ENCODE measurements around the gene CTNNBL1.
"Not testable (repeated sequence)": the region's sequence is repeated elsewhere in the genome, so short reads cannot be mapped to it uniquely, and the experiment has no call there.

CTNNBL1 gene

GRCh38 chr20:37679751-37680150 lies 14.1 kb upstream of the CTNNBL1 start:
- not testable (repeated sequence) for DNase-seq

- DNase-seq, result no peak
Measured at GRCh38 chr20:37680420-37680819, 13.4 kb upstream of the CTNNBL1 start.

- DNase-seq, result no peak
Measured at GRCh38 chr20:37681384-37682112, 12.3 kb upstream of the CTNNBL1 start.

GRCh38 chr20:37683146-37683545 lies 10.7 kb upstream of the CTNNBL1 start:
- not testable (repeated sequence) for DNase-seq

- no peak for DNase-seq
Measured at GRCh38 chr20:37686762-37687477, 6.9 kb upstream of the CTNNBL1 start.

GRCh38 chr20:37687478-37687805 lies 6.4 kb upstream of the CTNNBL1 start:
- DNase-seq, result no peak

- no peak for DNase-seq
Measured at GRCh38 chr20:37688093-37688492, 5.7 kb upstream of the CTNNBL1 start.

- DNase-seq, result no peak
Measured at GRCh38 chr20:37690626-37691369, 3.0 kb upstream of the CTNNBL1 start.

- DNase-seq, result no peak
Measured at GRCh38 chr20:37692459-37693166, 1.2 kb upstream of the CTNNBL1 start.

- DNase-seq, result no peak
Measured at GRCh38 chr20:37693242-37693634, 592 bp upstream of the CTNNBL1 start.

GRCh38 chr20:37695684-37696342 lies 2.0 kb downstream of the CTNNBL1 start:
- DNase-seq, result no peak

- no peak for DNase-seq
Measured at GRCh38 chr20:37697314-37697713, 3.5 kb downstream of the CTNNBL1 start.

- no peak for DNase-seq
Measured at GRCh38 chr20:37699202-37699601, 5.4 kb downstream of the CTNNBL1 start.

GRCh38 chr20:37700301-37700700 lies 6.5 kb downstream of the CTNNBL1 start:
- DNase-seq, result no peak

- DNase-seq, result not testable (repeated sequence)
Measured at GRCh38 chr20:37701676-37702075, 7.8 kb downstream of the CTNNBL1 start.

GRCh38 chr20:37702403-37703034 lies 8.7 kb downstream of the CTNNBL1 start:
- no peak for DNase-seq

GRCh38 chr20:37703035-37703845 lies 9.4 kb downstream of the CTNNBL1 start:
- no peak for DNase-seq

GRCh38 chr20:37704955-37705354 lies 11.1 kb downstream of the CTNNBL1 start:
- no peak for DNase-seq

GRCh38 chr20:37706298-37706697 lies 12.5 kb downstream of the CTNNBL1 start:
- DNase-seq, result no peak

GRCh38 chr20:37711001-37711400 lies 17.2 kb downstream of the CTNNBL1 start:
- DNase-seq, result no peak
